Activated CD8-positive, alpha-beta memory T cell treated with anti-CD3 and anti-CD28 coated beads for 1 hour (primary cell): Measurements from ENCODE around the gene RLN2.
"Not testable (repeated sequence)": the region's sequence is repeated elsewhere in the genome, so short reads cannot be mapped to it uniquely, and the experiment has no call there.

Experiments
- DNase-seq, 2 donors: peaks; one replicate each; pipeline ENCODE4 v3.0.0-alpha.2; 2020; ENCODE audit warnings: low read depth in 1 of 2; ENCODE audit errors: extremely low read depth in 1 of 2

RLN2 gene, protein sequence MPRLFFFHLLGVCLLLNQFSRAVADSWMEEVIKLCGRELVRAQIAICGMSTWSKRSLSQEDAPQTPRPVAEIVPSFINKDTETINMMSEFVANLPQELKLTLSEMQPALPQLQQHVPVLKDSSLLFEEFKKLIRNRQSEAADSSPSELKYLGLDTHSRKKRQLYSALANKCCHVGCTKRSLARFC

DNA sequence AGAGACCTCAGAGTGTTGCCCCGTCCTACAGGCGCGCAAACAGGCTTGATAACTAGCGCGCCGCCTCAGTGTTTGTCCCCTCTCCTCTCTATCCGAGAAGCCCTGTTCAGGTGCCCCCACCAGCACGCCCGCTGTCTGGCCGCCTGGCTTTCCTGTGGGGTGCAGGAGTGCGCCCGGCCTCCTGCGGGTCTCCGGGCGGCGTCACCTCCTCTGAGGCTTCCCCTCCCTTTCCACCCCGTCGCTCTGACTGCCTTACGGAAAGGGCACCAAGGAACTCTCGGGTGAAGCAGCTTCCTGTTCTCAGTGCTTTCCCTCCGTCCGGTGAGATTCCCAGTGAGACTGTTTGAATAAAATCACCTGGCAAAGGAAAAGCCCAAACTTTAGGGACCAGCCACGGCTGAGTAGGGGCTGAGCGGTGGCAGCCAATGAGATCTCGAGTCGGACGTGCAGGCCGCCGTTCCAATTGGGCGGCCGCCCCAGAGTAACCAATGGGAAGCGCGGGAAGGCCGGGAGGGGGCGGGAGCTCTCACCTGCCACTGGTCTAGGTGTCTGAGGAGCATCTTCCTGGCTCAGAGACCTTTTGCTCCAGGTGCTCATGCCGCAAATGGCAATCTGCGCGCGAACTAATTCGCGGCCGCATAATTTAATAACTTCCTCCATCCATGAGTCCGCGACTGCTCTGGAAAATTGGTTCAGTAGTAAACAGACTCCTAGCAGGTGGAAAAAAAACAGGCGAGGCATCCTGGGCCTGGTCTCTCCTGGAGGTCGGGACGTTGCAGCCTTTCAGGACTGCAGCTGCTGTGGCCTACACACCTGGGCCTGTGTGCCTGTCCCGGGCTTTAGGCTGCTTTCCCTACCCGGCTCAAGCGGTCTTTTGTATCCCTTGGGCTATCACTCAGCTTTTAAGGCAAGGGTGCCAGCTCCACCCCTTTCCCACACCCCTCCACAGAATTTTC is at the start of gene RLN2:
Gene RLN2 (minus strand): TSS at position 877 of the 956 bp plus-strand sequence. CDS start 136 bp downstream, at position 741.
- not testable (repeated sequence) for DNase-seq

DNA sequence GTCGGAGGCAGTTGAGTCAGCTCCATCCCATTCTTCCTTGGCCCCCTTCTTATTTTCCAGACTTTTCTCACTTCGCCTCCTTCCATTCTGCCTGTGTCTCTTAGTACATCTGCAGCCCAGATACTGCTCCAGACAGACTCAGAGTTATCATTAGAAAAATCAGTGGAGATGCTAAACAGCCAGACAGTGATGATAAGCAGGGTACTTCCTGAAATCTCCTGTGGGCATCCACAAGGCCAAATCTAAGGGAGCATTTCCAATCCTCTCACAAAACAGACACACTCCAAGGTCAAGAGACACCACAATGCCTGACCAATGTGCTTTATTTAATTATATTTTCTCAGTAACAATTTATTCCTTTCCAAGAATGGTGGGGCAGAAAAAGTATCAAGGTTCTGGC is 49.7 kb upstream of the RLN2 start:
- no peak for DNase-seq

DNA sequence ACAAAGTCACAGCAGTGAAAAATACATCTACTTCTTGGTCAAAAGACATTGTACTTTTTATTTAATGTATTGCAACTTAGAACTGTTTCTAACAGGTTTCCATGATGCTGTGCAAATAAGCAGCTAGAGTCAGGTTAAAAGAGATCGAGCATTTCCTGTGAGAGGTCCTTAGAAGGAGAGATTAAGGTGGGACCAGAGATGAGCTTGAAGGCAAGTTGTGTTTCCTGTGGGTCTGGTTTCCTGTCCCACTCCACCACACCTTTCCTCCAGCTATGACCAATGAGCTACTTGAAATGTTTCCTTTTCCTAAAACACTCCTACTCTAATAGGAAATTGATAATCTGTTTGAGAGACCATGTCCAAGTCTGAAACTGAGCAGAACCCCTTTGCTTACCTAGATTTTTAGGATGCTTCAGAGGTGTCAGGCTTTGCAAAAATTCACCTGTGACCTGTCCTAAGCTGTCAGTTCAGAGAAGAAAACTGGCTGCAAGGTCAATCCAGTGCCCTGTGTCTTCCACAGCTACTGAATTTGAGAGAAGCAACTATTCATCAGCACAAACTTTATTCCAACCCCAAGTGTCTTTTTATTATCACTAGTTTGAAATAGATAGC is 48.2 kb upstream of the RLN2 start:
- DNase-seq: no peak

DNA sequence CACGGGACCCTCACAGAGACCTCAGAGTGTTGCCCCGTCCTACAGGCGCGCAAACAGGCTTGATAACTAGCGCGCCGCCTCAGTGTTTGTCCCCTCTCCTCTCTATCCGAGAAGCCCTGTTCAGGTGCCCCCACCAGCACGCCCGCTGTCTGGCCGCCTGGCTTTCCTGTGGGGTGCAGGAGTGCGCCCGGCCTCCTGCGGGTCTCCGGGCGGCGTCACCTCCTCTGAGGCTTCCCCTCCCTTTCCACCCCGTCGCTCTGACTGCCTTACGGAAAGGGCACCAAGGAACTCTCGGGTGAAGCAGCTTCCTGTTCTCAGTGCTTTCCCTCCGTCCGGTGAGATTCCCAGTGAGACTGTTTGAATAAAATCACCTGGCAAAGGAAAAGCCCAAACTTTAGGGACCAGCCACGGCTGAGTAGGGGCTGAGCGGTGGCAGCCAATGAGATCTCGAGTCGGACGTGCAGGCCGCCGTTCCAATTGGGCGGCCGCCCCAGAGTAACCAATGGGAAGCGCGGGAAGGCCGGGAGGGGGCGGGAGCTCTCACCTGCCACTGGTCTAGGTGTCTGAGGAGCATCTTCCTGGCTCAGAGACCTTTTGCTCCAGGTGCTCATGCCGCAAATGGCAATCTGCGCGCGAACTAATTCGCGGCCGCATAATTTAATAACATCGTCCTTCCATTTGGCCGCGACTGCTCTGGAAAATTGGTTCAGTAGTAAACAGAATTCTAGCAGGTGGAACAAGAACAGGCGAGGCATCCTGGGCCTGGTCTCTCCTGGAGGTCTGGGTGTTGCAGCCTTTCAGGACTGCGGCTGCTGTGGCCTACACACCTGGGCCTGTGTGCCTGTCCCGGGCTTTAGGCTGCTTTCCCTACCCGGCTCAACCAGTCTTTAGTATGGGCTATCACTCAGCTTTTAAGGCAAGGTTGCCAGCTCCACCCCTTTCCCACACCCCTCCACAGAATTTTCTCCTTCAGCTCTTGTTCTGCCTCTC is 34.8 kb upstream of the RLN2 start, which contains the start of gene RLN1:
Gene RLN1 (minus strand): TSS at position 885 of the 990 bp plus-strand sequence. CDS start 130 bp downstream, at position 755.
- DNase-seq: not testable (repeated sequence)

DNA sequence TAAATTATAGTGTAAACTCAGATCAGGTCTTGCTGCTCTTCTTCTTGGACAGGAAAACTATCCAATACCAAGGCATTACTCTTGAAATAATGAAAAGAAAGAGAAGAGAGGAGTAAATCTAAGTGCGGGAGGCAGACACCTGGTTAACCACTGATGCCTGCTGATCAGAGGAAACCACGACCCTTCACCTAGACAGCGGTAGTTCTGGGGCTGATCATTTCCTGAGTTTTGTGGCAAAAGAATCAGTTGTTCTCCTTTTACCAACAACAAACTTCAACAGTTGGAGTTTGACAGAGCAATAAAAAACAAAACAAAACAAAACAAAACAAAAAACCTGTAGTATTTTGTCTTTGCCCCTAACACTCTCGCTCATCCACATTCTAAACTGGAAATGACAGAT is 32.2 kb upstream of the RLN2 start:
- DNase-seq: no peak

DNA sequence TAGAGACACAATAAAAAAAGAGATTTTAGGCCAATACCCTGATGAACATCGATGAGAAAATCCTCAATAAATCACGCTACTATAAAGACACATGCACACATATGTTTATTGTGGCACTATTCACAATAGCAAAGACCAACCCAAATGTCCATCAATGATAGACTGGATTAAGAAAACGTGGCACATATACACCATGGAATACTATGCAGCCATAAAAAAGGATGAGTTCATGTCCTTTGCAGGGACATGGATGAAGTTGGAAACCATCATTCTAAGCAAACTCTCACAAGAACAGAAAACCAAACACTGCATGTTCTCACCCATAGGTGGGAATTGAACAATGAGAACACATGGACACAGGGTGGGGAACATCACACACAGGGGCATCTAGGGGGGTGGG is 26.8 kb upstream of the RLN2 start:
- DNase-seq: not testable (repeated sequence)

DNA sequence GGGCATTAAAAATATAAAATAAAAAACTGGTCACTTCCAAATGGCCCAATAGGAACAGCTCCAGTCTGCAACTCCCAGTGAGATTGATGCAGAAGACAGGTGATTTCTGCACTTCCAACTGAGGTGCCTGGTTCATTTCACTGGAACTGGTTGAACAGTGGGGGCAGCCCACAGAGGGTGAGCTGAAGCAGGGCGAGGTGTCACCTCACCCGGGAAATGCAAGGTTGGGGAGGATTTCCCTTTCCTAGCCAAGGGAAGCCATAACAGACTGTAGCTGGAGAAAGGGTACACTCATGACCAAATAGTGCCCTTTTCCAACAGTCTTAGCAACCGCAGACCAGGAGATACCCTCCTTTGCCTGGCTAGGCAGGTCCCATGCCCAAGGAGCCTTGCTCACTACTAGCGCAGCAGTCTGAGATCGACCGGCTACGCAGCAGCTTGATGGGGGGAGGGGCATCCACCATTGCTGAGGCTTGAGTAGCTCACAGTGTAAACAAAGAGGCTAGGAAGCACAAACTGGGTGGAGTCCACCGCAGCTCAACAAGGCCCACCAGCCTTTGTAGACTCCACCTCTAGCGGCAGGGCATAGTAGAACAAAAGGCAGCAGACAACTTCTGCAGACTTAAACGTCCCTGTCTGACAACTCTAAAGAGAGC is 22.5 kb upstream of the RLN2 start:
- peak in 1 of 2 donors; percentile 14 for DNase-seq

DNA sequence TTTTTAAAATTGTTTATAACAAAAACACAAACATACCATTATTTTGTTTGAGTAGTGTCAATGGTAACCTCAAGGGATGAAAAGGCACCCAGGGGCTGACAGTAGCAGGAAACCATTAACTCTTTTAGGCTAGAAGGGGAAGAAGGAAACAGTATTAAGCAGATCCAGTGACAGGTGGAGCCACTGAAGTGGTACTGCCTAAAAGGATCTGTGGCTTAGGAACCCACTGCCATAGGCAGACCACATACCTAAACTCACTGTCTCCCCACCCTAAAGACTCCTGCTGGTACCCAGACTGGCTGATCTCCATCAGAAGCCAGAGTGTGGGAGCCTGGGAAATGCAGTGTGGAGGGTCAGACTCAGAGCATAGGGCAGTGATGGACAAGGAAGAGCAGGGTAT is 21.7 kb upstream of the RLN2 start:
- DNase-seq: no peak

DNA sequence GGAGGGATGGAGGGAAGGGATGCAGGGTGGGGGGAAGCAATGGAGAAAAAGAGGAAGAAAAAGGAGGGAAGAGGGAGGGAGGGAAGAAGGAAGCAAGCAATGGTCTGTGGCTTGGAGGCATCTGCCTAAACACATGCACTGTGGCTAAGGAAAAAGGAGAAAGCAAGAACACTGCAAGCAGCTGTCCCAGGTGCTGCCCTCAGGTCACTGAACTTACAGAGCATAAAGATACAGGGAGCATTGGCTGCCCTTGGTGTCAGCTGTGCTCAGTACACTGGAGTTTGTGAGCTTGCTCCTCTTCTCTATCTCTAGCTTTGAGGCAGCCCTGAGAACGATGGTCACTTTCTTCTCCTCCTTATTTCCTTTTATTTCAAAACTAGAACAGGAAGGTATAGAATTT is 17.1 kb upstream of the RLN2 start:
- DNase-seq: not testable (repeated sequence)

DNA sequence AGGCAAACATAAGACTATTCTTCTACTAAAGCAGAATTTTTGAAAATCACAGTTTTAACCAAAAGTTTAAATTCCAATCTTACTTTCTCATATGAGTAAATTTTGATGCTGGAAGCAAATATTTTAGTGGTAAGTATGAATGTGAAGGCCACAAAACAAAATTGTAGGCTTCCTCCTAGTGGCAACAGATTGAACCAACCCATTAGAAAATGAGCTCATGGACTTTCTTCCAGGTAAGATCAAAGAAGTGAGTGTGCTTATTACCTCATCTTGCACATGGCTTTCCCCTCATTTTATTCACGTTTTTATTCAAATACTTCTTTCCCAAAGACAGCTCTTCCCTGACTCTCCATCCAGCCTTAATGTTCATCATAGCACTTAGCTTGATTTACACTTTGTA is 16.5 kb upstream of the RLN2 start:
- no peak for DNase-seq

DNA sequence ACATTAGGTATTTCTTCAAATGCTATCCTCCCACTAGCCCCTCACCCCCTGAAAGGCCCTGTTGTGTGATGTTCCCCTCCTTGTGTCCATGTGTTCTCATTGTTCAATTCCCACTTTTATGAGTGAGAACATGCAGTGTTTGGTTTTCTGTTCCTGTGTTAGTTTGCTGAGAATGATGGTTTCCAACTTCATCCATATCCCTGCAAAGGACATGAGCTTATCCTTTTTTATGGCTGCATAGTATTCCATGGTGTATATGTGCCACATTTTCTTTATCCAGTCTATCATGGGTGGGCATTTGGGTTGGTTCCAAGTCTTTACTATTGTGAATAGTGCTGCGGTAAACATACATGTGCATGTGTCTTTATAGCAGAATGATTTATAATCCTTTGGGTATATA is 11.9 kb upstream of the RLN2 start:
- DNase-seq: not testable (repeated sequence)

DNA sequence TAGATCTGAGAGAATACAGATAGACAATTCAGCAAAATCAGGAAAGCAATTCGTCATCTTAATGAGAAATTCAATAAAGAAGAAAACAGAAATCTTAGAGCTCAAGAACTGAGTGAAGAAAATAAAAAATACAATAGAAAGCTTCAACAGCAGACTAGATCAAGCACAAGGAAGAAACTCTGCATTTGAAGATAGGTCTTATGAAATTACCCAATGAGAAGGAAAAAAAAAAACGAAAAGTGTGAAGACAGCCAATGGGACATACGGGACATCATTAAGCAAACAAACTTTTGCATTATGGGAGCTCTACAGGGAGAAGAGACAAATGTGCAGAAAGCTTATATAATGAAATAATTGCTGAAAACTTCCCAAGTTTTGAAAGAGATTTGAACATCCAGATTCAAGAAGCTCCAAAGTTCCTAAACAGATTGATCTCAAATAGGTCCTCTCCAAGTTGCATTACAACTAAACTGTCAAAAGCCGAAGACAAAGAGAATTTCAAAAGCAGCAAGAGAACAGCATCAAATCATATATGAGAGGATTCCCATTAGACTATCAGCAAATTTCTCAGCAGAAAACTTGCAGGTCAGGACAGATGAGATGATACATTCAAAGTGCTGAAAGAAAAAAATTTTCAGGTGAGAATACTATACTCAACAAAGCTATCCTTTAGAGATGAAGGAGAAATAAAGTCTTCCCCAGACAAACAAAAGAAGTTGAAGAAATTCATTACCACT is 10.8 kb upstream of the RLN2 start:
- DNase-seq: no peak

DNA sequence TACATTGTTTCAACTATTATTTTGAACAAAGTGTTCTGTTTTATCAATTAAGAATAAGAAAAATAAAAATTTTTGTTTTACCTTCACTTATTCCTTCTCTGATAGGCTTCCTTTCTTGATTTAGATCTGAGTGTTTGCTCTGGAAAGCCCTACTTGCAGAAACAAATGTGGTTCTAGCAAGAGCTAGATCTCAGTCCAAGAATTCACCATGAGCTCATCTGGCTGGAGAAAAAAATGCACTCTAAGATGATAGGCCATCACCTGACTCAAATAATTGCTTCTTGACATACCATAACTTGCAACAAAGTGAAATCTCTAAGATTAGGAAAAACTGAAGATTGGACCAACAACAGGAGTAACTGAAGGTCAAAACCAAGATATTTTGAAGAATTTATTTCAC is 6.3 kb upstream of the RLN2 start:
- DNase-seq: no peak

DNA sequence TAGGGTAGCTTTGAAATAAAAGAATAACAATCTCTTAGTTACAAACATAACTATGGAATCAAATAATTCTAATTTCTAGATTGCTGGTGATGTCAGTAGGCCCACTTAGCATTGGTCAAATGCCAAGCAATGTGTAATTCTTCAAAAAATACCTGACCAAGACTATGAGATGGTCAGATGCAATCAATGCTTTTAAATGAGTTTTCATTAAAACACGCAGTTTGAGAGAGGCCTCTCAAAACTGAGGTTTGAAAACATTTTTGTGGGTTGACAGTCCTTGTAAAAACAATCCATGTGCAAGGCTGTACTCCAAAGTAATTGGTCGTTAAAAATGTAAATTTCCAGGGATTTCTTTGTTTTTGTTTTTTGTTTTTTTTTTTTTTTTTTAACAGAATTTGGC is 1.2 kb upstream of the RLN2 start:
- no peak for DNase-seq

DNA sequence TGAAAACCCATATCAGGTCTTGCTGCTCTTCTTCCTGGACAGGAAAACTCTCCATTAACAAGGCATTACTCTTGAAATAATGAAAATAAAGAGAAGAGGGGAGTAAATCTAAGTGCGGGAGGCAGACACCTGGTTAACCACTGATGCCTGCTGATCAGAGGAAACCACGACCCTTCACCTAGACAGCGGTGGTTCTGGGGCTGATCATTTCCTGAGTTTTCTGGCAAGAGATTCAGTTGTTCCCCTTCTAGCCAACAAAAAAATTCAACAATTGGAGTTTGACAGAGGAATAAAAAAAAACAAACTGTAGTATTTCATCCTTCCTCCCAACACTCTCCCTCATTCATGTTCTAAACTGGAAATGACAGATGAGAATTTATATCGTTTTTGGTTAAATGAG is 3.0 kb downstream of the RLN2 start:
- DNase-seq: no peak

DNA sequence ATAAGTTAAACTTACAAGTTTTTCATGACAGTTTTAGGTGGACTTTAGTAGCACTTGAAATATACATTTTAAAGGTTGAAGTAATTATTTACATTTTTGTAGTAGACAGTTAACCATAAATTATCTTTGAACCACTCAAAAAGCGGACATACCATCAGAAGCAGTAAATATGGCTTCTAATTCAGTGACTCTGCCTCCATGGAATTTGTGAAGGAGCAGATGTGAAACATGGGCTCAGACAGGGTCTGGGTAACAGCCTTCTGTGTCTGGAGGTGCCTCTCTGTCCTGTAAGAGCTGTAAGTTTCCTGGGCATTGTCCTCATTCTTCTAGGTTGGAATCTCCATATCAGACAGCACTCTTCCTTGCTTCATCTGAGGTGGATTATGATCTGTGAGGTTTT is 12.4 kb downstream of the RLN2 start:
- no peak for DNase-seq

DNA sequence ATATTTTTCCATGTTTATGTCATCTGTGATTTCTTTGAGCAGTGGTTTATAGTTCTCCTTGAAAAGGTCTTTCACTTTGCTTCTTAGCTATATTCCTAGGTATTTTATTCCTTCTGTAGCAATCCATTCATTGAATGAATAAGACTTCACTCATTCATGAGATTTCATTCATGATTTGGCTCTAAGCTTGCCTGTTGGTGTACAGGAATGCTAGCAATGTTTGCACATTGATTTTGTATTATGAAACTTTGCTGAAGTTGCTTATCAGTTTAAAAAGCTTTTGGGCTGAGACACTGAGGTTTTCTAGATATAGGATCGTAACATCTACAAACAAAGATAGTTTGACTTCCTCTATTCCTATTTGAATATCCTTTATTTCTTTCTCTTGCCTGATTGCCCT is 15.9 kb downstream of the RLN2 start:
- DNase-seq: no peak

DNA sequence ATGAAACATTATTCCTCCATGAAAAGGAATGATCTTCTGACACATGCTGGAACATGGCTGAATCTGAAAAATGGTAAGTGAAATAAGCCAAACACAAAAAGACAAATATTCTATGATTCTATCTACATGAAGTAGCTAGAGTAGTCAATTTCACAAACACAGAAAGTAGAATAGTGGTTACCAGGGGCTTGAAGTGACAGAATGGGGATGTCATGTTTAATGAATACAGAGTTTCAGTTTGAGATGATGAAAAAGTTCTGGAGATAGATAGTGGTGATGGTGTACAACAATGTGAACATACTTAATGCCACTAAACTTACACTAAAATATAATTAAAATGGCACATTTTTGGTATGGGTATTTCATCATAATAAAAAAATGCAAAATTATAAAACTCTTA is 18.3 kb downstream of the RLN2 start:
- DNase-seq: no peak

DNA sequence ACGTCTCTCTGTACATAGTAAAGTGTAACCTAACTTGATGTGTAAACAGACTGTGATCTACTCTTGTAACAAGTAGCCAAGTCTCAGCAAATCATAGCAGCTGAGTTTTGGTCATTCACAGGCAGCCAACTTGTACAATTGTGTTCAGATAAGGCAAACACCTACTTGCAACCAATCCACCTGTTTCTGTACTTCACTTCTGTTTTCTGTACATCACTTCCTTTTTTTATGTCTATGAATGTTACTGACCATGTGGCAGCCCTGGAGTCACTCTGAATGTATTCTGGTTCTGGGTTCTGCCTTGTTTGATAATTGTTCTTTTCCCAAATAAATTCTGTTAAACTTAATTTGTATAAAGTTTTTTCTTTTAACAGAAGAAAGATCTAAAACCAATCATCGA is 26.0 kb downstream of the RLN2 start:
- no peak for DNase-seq
